HG03280 (cell line): ENCODE results near the gene SLC22A14.
"Not testable (repeated sequence)": the region's sequence is repeated elsewhere in the genome, so short reads cannot be mapped to it uniquely, and the experiment has no call there.

Source experiments
- ATAC-seq: cut with Tn5 transposase; IDR thresholded peaks from one replicate; pipeline ENCODE4 v1.9.1; 2021; ENCODE audit warnings: mild to moderate bottlenecking, moderate library complexity; ENCODE audit not compliant: unreplicated experiment

Gene SLC22A14

DNA sequence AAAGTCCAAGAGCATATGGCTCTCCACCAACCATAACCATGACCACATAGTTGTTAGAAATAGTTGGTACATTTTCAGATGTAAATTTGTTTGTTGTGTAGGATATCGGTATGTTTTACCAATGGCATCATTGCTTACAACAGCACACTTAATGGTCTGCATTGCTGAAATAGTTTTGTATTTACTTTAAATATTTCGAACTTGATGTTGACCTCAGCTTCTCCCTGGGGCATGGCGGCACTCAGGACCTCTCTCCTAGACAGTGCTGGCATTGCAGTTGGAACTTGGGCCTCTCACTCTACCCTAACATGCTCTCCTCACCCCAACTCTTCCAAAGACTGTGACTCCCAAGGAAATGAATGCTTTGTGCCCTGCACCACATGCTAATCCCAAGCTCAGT lies 11.5 kb upstream of the SLC22A14 start:
- no peak for ATAC-seq

GRCh38 chr3:38271553-38271952 lies 10.5 kb upstream of the SLC22A14 start:
- ATAC-seq = no peak

DNA sequence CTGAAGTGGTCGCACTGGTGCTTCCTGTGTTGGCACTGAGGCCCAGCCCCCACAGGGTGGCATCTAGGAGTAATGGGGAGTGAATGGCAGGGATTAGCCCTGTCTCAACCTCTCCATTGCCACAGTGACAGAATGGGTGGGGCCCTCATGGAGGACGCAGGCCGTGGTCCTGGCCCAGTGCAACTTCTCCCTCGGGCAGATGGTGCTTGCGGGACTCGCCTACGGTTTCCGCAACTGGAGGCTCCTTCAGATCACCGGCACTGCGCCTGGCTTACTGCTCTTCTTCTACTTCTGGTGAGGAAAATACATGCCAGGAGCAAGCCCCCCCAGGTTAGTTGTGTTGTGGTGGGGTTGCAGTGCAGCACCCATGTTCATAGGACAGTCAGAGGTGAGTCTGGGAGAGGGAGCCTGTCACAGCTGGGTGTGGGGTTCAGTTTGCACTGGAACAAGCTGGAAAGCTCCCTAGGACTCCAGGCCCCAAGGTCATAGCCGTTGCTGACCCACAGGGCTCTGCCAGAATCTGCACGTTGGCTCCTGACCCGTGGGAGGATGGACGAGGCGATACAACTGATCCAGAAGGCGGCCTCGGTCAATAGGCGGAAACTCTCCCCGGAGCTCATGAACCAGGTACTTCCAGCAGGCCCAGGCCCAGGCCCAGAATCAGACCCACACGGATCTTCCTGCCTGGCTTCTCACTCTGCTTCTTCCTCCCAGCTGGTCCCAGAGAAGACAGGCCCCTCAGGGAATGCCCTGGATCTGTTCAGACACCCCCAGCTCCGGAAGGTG lies 7.0 kb upstream of the SLC22A14 start:
- no peak for ATAC-seq

DNA sequence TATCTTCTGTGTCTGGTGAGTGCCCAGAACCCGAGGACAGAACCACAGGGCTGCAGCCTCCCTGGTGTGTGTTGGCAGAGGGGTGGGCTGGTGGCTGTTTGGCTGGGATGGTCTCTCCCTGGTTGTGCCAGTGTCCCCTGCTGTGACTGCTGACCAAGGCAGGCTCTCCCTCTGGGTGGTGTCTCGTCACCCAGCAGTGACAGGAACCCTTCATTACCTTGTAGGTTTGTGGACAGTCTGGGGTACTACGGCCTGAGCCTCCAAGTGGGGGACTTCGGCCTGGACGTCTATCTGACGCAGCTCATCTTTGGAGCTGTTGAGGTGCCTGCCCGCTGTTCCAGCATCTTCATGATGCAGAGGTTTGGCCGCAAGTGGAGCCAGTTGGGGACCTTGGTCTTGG lies 6.4 kb upstream of the SLC22A14 start:
- ATAC-seq = no peak

DNA sequence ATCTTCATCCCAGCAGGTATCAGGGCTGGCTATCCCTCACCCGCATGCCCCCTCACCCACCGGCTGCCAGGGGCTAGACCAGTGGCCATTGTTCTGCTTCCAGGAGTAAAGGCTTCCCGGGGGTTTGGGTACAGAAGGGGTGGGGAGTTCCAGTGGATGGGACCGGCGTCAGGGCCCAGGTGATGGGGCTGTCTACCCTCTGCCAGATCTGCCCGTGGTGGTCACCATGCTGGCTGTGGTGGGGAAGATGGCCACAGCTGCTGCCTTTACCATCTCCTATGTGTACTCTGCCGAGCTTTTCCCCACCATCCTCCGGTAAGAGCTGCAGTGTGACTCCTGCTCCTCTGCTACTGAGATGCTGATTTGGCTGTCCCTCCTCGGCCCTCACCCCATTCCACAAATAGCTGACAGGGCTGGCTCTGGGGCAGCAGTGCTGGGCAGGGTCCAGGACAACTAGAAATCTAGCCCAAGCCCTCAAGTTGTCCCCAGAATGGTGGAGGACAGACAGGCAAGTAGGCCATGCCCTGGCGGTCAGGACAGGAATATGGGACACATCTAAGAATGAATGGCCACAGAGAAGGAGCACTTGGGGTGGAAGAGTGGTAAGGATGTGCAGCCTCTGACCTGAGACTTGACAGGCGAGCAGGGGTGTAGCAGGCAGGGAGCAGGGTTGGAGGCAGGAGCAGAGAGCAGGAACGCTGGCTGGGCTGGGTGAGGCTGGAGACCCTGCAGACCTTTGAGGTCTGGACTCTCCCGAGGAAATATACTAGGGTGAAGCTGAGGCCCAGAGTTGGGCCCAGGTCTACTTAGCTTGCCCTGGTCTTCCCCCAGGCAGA lies 5.8 kb upstream of the SLC22A14 start:
- ATAC-seq = no peak

GRCh38 chr3:38276917-38277630 lies 5.0 kb upstream of the SLC22A14 start:
- no peak for ATAC-seq

DNA sequence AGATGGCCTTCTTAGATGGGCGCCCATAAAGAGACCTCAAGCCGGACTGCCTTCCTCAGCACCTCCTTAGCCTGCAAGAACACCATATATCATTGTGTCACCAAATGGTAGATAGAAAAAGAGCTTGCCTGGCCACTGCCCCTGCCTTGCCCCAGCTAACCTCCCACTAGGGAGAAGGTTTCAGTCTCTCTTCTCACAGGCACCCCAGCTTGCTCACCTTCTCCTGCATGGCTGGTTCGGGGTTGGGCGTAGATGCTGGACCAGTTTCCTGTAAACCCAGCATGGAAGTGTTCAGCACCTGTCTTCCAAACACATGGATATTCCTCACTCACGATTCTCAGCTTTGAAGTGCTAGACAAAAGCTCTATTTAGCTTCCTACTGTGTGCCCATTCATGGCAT lies 3.3 kb upstream of the SLC22A14 start:
- ATAC-seq = no peak

GRCh38 chr3:38283810-38284755 lies 2.0 kb downstream of the SLC22A14 start:
- ATAC-seq = no peak

- ATAC-seq = no peak
Observed at GRCh38 chr3:38284756-38285150, 2.7 kb downstream of the SLC22A14 start.

GRCh38 chr3:38289286-38290217 lies 7.5 kb downstream of the SLC22A14 start:
- not testable (repeated sequence) for ATAC-seq

DNA sequence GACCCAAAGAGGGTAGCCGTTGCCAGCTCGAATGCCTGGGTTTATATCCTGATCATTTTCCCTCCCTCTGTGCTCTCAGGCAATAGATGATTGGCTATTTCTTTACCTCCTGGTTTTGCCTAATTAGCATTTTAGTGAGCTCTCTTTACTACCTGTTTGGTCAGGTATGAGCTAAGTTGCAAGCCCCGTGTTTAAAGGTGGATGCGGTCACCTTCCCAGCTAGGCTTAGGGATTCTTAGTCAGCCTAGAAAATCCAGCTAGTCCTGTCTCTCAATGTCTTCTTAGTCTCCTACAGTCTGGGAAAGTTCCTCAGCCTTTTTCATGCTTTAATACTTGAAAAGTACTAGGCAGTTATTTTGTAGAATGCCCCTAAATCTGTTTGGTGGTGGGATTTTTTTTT lies 15.0 kb downstream of the SLC22A14 start:
- not testable (repeated sequence) for ATAC-seq

DNA sequence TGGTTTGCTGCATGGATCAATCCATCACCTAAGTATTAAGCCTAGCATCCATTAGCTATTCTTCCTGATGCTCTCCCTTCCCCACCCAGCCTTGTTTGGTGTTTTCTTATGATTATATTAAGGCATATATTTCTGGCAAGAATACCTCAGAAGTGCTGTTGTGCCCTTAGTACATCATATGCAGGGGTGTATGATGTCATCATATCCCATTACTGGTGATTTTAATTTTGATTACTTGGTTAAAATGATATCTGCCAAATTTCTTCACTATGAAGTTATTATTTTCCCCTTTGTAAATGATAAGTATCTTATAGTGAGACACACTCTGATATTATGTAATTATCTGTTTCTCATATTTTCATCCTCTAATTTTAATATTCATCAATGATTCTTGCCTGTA lies 15.4 kb downstream of the SLC22A14 start:
- no peak for ATAC-seq

DNA sequence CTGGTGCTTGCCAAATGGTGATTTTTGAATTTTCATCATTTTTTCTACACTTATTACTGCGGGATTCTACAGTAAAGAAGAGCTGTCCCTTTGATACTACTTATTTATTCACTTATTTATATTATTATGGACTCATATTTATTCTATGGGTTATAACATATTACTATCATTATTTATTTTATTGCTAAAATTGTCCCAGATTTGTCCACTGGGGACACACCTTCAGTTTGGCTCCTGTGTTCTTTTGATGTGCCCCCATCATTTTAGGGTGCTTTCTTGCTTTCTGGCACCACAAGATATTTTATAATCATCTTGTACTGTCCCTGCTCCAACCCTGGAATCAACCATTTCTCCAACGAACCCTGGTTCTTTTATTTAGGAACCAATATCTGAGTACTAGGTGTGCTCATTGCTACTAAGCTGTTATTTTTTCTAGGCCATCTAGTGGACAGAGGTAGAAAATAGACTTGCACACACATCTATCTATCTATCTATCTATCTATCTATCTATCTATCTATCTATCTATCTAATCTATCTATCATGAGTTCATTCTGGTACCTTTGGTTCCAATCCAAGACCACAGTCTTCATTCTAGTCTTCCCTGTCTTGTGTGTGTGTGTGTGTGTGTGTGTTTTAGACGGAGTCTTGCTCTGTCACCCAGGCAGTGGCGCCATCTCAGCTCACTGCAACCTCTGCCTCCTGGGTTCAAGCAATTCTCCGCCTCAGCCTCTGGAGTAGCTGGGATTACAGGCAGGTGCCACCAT lies 16.0 kb downstream of the SLC22A14 start:
- no peak for ATAC-seq

DNA sequence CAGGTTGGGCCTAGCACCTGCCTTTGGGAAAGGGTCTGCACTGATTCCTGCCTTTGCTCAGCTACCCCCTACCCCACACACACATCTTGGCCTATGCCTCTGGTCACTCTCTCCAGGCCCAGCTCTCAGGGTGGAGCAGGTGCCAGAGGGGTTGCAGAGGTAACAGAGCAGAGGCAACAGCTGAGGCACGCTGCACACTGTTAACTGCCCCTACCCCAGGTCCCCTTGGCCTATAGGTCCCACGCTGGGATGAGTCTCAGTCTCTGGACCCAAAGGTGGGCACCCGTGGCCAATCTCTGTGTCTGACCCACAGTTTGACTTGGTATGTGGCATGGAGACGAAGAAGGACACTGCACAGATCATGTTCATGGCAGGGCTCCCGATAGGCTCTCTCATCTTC lies 24.8 kb downstream of the SLC22A14 start:
- ATAC-seq = no peak

DNA sequence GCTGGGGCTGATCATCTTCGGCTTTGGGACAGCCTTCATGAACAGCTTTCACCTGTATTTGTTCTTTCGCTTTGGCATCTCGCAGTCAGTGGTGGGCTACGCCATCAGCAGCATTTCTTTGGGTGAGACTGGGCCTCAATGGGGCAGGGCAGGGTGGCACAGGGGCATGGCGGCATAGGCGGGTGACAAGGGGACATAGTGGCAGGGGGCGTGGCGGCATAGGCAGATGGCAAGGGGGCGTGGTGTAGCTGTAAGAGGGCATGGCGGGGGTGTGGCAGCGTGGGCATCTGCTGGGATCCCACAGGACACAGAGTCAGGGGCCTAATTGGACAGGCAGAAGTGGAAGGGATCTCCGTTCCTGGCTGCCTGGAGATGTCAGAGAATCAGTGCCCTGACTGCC lies 25.5 kb downstream of the SLC22A14 start:
- no peak for ATAC-seq

- ATAC-seq = no peak
Observed at GRCh38 chr3:38308456-38308855, 26.4 kb downstream of the SLC22A14 start.

DNA sequence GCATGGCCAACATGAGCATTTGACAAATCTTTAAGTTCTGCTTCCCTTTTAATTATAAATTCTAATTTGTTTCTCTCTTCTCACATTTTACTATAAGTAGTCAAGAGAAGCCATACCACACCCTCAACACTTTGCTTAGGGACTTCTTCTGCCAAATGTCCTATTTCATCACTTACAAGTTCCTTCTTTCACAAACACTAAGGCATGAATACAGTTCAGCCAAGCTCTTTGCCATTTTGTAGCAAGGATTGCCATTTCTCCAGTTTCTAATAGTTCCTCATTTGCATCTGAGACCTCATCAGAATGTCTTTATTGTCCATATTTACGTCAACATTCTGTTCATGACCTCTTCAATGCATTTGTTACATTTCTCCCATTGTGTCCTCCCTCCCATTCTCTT lies 29.4 kb downstream of the SLC22A14 start:
- ATAC-seq = no peak

GRCh38 chr3:38311941-38312340 lies 29.8 kb downstream of the SLC22A14 start:
- ATAC-seq = no peak

GRCh38 chr3:38312356-38312755 lies 30.3 kb downstream of the SLC22A14 start:
- no peak for ATAC-seq
